ENCODE results near the gene PPOX. TPM values are rescaled to one million over a fixed set of nuclear protein-coding genes. Genes with fewer than 3 reads are reported as not detected.

PPOX gene
- total and polyA plus RNA-seq, 2 experiments from 2014 or later: 26.5 to 39.6 TPM

- Histone ChIP-seq H3K79me2 (replicated peaks; ENCODE audit: insufficient read depth) (peaks cover 8% of the 10 kb centered on the region), H3K4me1 (ENCODE audit: insufficient read depth) (peaks cover 15% of the 10 kb centered on the region; the same call in 1 of the 2 replicates), H2AFZ (no peak overlapping the region), H3K27me3 (ENCODE audit: insufficient read depth) (no peaks in the 10 kb centered on the region), H3K4me3 (no peak overlapping the region), H3K4me2 (no peak overlapping the region), H4K20me1 (replicated peaks; ENCODE audit: insufficient read depth) (0 out of 2 replicates have a peak, but pooled peaks cover 6% of the 10 kb centered on the region), H3F3A (replicated peaks; ENCODE audit: low read depth) (no peaks in the 10 kb centered on the region), H3K36me3 (ENCODE audit: insufficient read depth) (no peaks in the 10 kb centered on the region; the same call in 1 of the 2 replicates), H3K9me2 (ENCODE audit: insufficient read depth) (no peaks in the 10 kb centered on the region), H3K27ac (ENCODE audit: low read depth) (no peak overlapping the region)
- H3K27ac Mint-ChIP-seq: no peak overlapping the region
- no peak overlapping the region for H3K4me3 Mint-ChIP-seq
- H3K4me1 Mint-ChIP-seq: peaks cover 20% of the 10 kb centered on the region
- H3K9me3 Mint-ChIP-seq: no peaks in the 10 kb centered on the region
- H3K36me3 Mint-ChIP-seq (ENCODE audit: low read depth): 0 out of 3 replicates have a peak, but pooled peaks cover under 1% of the 10 kb centered on the region
- H3K27me3 Mint-ChIP-seq (ENCODE audit: insufficient read depth, low read depth, poor library complexity): peaks cover 5% of the 10 kb centered on the region
- TF ChIP-seq EZH2phosphoT487 (IDR thresholded peaks at IDR 0.05; ENCODE audit: unreplicated experiment) (no peak), POLR2AphosphoS5 (IDR thresholded peaks at IDR 0.05; ENCODE audit: low read depth) (no peak), CTCF (conservative IDR thresholded peaks at IDR 0.05; ENCODE audit: low read depth in 2 of 2) (peak; percentile 53 to 67), CREB1 (CRISPR knock-in tag; IDR thresholded peaks at IDR 0.05; ENCODE audit: low read depth) (no peak)
- DNase-seq (ENCODE audit: low spot score): peak; percentile 63
- no peak for ATAC-seq
Measured at GRCh38 chr1:161180639-161181038, 14.4 kb downstream of the PPOX start.

- H3K36me3 ChIP-seq (ENCODE audit: insufficient read depth): no peaks in the 10 kb centered on the region
- H3K36me3 Mint-ChIP-seq (ENCODE audit: low read depth): no peaks in the 10 kb centered on the region
- no peaks in the 10 kb centered on the region for H3F3A ChIP-seq (replicated peaks; ENCODE audit: low read depth)
- H3K4me1 Mint-ChIP-seq: peaks cover 12% of the 10 kb centered on the region
- H3K79me2 ChIP-seq (replicated peaks; ENCODE audit: insufficient read depth): no peaks in the 10 kb centered on the region
- H3K4me3 Mint-ChIP-seq: no peak overlapping the region
- H3K27me3 Mint-ChIP-seq (ENCODE audit: insufficient read depth, low read depth, poor library complexity): peaks cover 4% of the 10 kb centered on the region
- no peaks in the 10 kb centered on the region for H3K27me3 ChIP-seq (ENCODE audit: insufficient read depth)
- H3K27ac Mint-ChIP-seq: no peak overlapping the region
- no peak overlapping the region for H3K4me3 ChIP-seq
- H3K4me2 ChIP-seq: no peak overlapping the region
- H3K9me2 ChIP-seq (ENCODE audit: insufficient read depth): no peaks in the 10 kb centered on the region
- no peak for ATAC-seq
- no peaks in the 10 kb centered on the region for H3K9me3 Mint-ChIP-seq
- peaks cover 9% of the 10 kb centered on the region; the same call in 1 of the 2 replicates for H3K4me1 ChIP-seq (ENCODE audit: insufficient read depth)
- no peaks in the 10 kb centered on the region for H4K20me1 ChIP-seq (replicated peaks; ENCODE audit: insufficient read depth)
- DNase-seq (ENCODE audit: low spot score): no peak
- H2AFZ ChIP-seq: no peak overlapping the region
- H3K27ac ChIP-seq (ENCODE audit: low read depth): no peak overlapping the region
- no peak for TF ChIP-seq EZH2phosphoT487 (IDR thresholded peaks at IDR 0.05; ENCODE audit: unreplicated experiment)
- no peak for TF ChIP-seq NANOG (IDR thresholded peaks at IDR 0.05; ENCODE audit: borderline replicate concordance)
- no peak for TF ChIP-seq STAT1 (IDR thresholded peaks at IDR 0.05; ENCODE audit: unreplicated experiment)
- no peak for TF ChIP-seq ZNF331 (CRISPR knock-in tag; IDR thresholded peaks at IDR 0.05; ENCODE audit: low read depth)
- TF ChIP-seq JUNB (IDR thresholded peaks at IDR 0.05; ENCODE audit: unreplicated experiment): no peak
- no peak for TF ChIP-seq ZNF462 (CRISPR knock-in tag; IDR thresholded peaks at IDR 0.05)
- TF ChIP-seq ETS1 (IDR thresholded peaks at IDR 0.05): no peak
- TF ChIP-seq CREB1 (CRISPR knock-in tag; IDR thresholded peaks at IDR 0.05; ENCODE audit: low read depth): no peak
- TF ChIP-seq EZH2 (IDR thresholded peaks at IDR 0.05; ENCODE audit: low read depth, unreplicated experiment): no peak
- TF ChIP-seq POLR2AphosphoS5 (IDR thresholded peaks at IDR 0.05; ENCODE audit: low read depth): no peak
Measured at GRCh38 chr1:161182214-161182613, 16.0 kb downstream of the PPOX start.
